OCI-LY3 (cell line): ENCODE data around the gene AGAP1.

Experiments
- EZH2phosphoT487 ChIP-seq: fragments of 200-600 bp; shearing (Covaris generic); IDR thresholded peaks from 2 replicates; pipeline ENCODE4 v1.6.1; 2018; ENCODE audit warnings: antibody characterized with exemption, mixed run types, low read depth
- TF ChIP-seq, protein P1 (sequence below): fragments of 200-600, 300-600 bp; sonication (generic); IDR thresholded peaks from 2 replicates; pipeline ENCODE4 v1.5.1; 2014; ENCODE audit warnings: antibody characterized with exemption, low read length, low read depth

DNA sequence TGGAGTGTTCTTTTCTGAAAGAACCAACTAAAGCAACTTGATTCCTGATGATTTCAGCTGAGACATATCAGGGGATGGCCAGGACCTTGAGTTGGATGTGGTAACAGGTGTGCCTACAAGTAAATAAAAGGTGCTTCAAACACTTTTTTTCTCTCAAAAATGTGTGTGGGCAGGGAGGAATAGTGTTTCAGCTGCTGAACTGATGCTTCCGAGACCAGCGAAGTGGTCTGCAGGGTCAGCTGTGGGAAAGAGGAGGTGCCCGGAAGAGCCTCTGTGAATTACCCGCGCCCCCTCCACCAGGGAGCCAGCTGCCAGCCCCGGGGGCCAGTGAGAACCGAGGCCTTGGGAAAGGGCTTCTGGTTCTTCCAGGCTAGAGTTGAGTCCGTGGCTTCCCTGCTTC is 425.0 kb downstream of the AGAP1 start:
- TF ChIP-seq, protein P1, sequence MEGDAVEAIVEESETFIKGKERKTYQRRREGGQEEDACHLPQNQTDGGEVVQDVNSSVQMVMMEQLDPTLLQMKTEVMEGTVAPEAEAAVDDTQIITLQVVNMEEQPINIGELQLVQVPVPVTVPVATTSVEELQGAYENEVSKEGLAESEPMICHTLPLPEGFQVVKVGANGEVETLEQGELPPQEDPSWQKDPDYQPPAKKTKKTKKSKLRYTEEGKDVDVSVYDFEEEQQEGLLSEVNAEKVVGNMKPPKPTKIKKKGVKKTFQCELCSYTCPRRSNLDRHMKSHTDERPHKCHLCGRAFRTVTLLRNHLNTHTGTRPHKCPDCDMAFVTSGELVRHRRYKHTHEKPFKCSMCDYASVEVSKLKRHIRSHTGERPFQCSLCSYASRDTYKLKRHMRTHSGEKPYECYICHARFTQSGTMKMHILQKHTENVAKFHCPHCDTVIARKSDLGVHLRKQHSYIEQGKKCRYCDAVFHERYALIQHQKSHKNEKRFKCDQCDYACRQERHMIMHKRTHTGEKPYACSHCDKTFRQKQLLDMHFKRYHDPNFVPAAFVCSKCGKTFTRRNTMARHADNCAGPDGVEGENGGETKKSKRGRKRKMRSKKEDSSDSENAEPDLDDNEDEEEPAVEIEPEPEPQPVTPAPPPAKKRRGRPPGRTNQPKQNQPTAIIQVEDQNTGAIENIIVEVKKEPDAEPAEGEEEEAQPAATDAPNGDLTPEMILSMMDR = no peak
- TF ChIP-seq EZH2phosphoT487 = no peak
